HG03103 (cell line): ENCODE data around the gene TBL3.
A peak's percentile ranks its signal among the peaks of the same experiment; 100 is the strongest.
"Not testable (repeated sequence)": the region's sequence is repeated elsewhere in the genome, so short reads cannot be mapped to it uniquely, and the experiment has no call there.

Experiments used
- ATAC-seq: cut with Tn5 transposase; IDR thresholded peaks from one replicate; pipeline ENCODE4 v1.9.1; 2021; ENCODE audit warnings: low read depth; ENCODE audit not compliant: unreplicated experiment

Gene TBL3

DNA sequence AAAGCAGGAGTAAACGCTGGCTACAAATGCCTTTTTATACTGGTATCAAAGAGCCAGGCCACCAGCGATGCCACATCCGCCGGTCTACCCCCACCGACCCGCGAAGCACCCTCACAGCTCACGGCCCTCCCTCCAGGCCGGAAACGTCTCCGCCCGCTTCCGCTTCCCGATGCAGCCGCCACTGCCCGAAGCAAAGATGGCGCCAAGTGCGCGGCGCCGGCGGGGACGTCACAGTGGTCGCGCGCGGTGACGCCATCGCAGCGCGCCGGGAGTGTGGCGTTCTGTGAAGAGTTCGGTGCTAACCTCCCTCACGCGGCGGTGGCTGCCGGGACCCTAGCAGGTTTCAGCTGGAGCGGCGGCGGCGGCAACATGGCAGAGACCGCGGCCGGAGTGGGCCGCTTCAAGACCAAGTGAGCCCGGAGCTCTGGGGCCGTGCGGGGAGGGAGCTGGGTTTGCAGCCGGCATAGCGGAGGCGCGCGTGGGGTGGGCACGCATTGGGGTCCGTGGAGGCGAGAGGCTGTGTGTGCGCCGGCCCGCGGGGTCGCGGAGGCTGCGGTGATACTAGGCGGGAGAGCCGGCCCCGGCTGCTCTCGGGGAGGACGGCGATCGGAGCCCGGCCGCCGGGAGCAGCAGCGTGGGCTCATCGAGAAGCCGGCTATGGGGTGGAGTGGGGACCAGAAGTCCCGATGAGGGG, at the start of gene TBL3:
TSS of gene TBL3 (plus strand) at position 258 of the 694 bp plus-strand sequence. CDS start at position 370, 112 bp downstream.
- ATAC-seq, result peak; percentile 75

- no peak for ATAC-seq
Observed at GRCh38 chr16:1922357-1922756, 49.5 kb upstream of the TBL3 start.

DNA sequence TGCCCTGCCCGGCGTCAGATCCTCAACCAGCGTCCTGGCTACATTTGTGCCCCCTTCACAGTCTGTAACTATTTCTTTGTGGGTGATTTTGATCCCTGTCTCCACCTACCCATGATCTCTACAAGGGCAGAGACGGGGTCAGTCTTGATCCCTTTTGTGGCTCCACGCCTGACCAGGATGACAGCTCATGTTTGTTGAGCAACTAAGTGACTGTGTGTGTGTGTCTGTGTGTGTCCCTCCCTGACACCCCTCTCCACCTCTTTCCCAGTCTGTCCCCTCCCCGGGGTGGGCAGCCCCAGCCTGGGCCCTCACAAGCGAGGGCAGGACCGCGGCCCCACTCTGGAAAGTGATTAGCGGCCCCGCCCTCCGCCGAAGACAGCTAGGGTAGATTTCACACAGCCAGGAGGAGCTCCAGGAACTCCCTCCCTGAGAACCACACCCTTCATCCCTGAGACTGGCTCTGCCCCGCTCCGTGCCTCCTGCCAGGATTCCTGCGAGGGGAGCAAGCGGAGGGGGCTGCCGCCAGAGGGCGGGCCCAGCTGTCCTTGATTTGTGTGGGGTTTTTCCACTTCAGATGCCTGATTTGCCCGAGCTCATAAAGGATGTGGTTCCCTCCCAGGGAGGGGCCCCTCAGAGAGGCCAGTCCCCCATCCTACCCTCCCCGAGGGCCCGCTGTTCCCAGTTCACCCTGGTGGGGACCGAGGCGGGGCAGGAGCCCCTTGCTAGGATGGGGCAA, 48.4 kb upstream of the TBL3 start:
- no peak for ATAC-seq

DNA sequence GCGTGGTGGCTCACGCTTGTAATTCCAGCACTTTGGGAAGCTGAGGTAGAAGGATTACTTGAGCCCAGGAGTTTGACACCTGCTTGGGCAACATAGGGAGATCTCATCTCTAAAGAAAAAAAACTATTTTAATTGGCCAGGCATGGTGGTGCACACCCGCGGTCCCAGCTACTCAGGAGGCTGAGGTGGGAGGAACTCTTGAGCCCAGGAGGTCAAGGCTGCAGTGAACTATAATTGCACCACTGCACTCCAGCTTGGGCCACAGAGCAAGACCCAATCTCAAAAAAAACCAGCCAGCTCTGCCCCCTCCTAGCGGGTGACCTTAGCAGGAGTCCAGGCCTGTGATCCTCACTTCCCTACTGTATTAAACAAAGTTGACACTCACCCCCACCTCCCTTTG, 47.8 kb upstream of the TBL3 start:
- no peak for ATAC-seq

DNA sequence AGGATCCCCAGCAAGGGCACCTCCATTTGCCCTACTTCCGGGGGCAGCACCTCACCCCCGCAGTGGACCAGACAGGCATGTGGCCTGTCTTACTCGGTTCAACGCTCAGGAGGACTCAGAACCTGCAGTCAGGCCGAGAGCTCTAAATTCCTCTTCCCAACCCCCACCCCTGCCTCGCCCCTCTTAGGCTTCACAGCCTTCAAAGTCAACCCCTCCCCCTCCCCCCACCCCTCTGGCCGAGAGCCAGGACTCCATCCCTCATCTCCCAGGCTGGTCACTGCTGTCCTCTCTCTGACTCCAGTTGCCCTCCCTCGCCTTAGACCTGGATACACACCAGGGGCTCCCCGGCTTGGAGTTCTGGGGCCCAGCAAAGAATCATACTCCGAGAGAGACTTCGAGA, 45.6 kb upstream of the TBL3 start:
- ATAC-seq, result no peak

GRCh38 chr16:1929105-1929504, 42.7 kb upstream of the TBL3 start:
- peak; percentile 7 for ATAC-seq

DNA sequence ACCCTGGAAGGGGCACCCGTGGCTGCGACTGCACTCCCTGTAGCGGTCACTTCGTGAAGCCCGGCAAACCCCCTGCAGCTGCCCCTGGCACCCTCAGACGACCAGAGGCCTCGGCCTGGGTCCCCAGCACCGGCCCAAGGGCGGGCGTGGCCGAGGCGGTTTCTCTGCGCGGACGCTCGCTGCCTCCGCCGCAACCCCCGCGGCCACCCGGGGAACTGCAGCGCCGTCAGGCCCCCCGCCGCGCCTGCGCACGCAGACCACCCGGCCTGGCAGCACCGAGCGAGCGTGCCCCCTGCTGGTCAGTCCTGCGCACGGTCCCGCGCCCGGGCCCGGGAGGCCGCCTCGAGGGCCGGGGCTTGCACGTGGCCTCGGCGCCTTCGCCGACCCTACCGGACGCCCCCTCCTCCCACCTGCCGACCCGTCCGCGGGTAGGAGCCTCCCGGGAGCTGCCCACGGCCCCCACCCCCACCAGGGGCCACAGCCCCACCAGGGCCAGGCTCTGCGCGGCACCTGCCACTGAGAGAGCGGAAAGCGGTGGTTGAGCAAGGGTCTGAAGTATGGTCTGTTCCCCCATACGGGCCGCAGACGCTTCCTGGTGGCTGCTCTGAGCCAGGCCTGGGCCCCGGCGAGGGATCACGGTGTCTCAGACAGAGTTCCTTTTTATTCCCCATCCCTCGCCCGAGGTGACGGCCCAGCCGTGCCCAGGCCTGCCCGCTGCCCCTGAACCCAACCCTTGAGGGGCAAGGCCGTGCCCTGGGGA, 42.1 kb upstream of the TBL3 start:
- ATAC-seq, result peak; percentile 82

GRCh38 chr16:1930338-1930720, 41.5 kb upstream of the TBL3 start:
- ATAC-seq, result no peak

GRCh38 chr16:1932050-1933028, 39.5 kb upstream of the TBL3 start:
- no peak for ATAC-seq

- no peak for ATAC-seq
Observed at GRCh38 chr16:1933097-1933661, 38.7 kb upstream of the TBL3 start.

GRCh38 chr16:1936945-1937479, 34.8 kb upstream of the TBL3 start:
- ATAC-seq, result no peak

DNA sequence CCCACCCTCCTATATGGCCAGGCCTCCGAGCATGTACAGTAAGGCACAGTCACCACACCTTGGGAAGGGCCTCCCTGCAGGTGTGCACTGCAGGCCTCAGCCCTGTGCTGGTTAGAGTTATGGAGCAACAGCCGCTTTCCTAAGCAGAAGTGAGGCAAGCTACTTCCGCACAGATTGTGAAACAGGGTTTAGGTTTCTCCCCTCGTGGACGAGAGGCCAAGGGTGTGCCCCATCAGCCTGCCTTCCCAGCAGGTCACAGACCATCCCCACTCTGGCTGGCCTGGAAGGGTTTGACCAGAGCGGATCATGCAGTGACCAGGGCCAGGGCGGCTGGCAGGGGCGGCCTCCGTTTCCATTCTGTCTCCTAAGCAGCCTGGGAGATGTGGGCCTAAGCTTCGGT, 33.5 kb upstream of the TBL3 start:
- no peak for ATAC-seq

- ATAC-seq, result no peak
Observed at GRCh38 chr16:1938910-1939309, 32.9 kb upstream of the TBL3 start.

- not testable (repeated sequence) for ATAC-seq
Observed at GRCh38 chr16:1939833-1940232, 32.0 kb upstream of the TBL3 start.

GRCh38 chr16:1940273-1941161, 31.3 kb upstream of the TBL3 start:
- ATAC-seq, result no peak

DNA sequence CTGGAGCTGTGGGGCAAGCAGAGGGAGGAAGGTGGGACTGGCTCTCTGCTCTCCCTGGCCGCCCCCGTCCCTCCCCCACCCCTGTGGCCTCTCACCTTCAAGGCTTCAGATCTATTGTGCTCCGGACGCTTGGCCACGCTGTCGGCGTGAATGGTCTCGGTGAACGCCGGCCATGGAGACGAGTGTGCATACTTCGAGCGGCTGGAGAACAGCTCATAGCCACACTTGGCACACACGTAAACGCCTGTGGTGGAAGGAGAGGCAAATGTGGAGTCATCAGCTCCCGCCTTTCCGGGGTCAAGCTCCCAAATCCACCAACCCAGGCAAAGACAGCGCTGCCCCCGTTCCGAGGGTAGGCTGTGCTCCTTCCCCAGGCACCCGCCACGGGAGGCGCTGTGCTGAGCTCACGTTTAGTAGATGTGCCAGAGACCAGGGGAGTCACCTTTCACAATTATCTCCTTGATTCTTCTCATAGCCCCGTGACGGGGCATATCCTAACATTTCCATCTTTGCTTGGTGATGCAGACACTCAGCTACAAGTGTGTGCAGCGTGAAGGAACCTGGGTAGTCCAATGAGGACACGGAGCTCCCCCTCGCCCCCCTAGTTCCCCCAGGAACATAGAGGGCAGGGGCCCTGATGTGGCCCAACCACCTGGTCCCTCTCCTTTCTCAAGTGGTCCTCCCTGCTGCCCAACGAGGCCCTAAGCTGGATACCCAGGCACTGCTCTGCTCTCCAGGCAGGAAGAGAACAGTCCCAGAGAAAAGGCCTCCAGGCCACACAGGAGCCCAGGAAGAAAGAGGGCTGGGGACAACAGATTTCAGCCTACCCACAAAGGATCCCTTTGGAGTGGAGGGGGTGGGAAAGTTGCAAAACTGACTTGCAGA, 30.4 kb upstream of the TBL3 start:
- ATAC-seq, result no peak

DNA sequence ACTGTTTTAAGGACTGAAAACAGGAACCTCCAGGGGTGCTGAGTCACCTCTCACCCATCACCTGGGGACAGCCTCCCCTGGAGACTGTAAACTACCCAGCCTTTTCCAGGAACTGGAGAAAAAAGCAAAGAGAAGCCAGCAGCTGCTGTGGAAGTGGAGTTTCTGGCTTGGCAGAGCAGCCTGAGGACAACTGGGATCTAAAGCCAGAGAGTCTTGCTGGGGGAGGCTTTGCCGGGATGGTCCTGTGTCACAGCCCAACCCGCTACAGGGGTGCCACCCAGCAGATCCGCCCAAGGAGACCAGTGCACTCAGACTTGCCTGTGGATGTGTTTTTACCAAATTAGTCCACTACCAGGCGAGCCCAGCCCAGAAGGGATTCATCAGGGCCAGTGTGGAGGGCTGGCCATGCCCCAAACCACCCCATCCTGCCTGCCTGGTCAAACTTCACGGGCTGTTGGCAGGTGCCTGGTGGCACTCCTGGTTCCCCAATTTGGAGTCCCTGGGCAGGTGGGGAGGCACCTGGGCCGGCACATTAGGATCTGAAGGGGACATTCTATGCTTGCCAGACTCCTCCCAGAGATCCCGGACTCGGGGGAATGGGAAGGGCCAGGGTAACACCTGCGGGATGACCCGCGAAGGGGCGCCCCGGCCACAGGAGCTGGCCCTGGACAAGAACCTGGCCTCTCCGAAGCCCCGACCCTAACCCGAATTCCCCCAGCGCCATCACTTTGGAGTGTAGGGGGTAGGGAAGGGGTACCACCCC, 29.6 kb upstream of the TBL3 start:
- no peak for ATAC-seq
